OCI-LY7 (cell line): Measurements from ENCODE around the gene CERS4. TPM values are rescaled to one million over a fixed set of nuclear protein-coding genes. Genes with fewer than 3 reads are reported as not detected.

ENCODE experiments used
- BruUV-seq: library from RNA; stranded (reverse); fragments of 400-500 nt; replicated peaks from 2 replicates; lab custom pipeline; 2021; lab: Mats Ljungman, UMichigan
- CTCF ChIA-PET: fragments of 300-600 bp; sonication (Branson Sonifier 250); formaldehyde crosslinking; loops from one replicate; lab custom pipeline; 2022; ENCODE audit warnings: antibody characterized with exemption; ENCODE audit not compliant: unreplicated experiment; lab: Charles Lee
- POLR2A ChIA-PET: fragments of 300-600 bp; sonication (Branson Sonifier 250); formaldehyde crosslinking; loops from one replicate; lab custom pipeline; 2022; ENCODE audit warnings: antibody characterized with exemption; lab: Charles Lee
- DNase-seq: peaks from one replicate; pipeline ENCODE4 v3.0.0-alpha.2; 2015; ENCODE audit warnings: low spot score
- H2AFZ ChIP-seq: fragments of 200-600 bp; sonication (generic), shearing (Covaris generic); 2 replicates; pipeline ENCODE4 v1.6.1; 2014; ENCODE audit warnings: mild to moderate bottlenecking, antibody characterized with exemption, low read length, moderate library complexity
- H3K27ac ChIP-seq: fragments of 200-600 bp; sonication (generic); 2 replicates; pipeline ENCODE4 v1.5.1; 2014; ENCODE audit warnings: mixed run types, low read depth, mild to moderate bottlenecking, moderate library complexity, low read length, inconsistent platforms; ENCODE audit not compliant: poor library complexity, severe bottlenecking
- H3K36me3 ChIP-seq: fragments of 200-600 bp; sonication (generic); 2 replicates; pipeline ENCODE4 v1.6.1; 2014; ENCODE audit warnings: mild to moderate bottlenecking, antibody characterized with exemption, low read length, moderate library complexity, mixed read lengths; ENCODE audit not compliant: insufficient read depth
- H3K4me1 ChIP-seq: fragments of 200-600 bp; sonication (generic); 2 replicates; pipeline ENCODE4 v1.5.1; 2014; ENCODE audit warnings: mild to moderate bottlenecking, low read length; ENCODE audit not compliant: insufficient read depth, poor library complexity, severe bottlenecking
- H3K4me2 ChIP-seq: fragments of 200-600 bp; sonication (generic); 2 replicates; pipeline ENCODE4 v1.6.1; 2014; ENCODE audit warnings: mild to moderate bottlenecking, low read length
- H3K4me3 ChIP-seq: fragments of 200-600 bp; sonication (generic); 2 replicates; pipeline ENCODE4 v1.5.1; 2014; ENCODE audit warnings: mild to moderate bottlenecking, low read depth, low read length; ENCODE audit not compliant: poor library complexity, severe bottlenecking
- H3K79me2 ChIP-seq: fragments of 200-600 bp; sonication (generic); 2 replicates; pipeline ENCODE4 v1.6.1; 2016; ENCODE audit warnings: low read depth, mild to moderate bottlenecking, low read length, moderate library complexity, mixed read lengths; ENCODE audit not compliant: insufficient read depth
- H3K9me2 ChIP-seq: fragments of 200-600 bp; sonication (generic); 2 replicates; pipeline ENCODE4 v1.6.1; 2016; ENCODE audit warnings: mild to moderate bottlenecking, low read length, mixed read lengths; ENCODE audit not compliant: insufficient read depth
- H3K9me3 ChIP-seq: fragments of 200-600 bp; sonication (generic); 2 replicates; pipeline ENCODE4 v1.6.1; 2014; ENCODE audit warnings: mild to moderate bottlenecking, mixed run types, low read length, mixed read lengths
- H4K20me1 ChIP-seq: fragments of 200-600 bp; sonication (generic); 2 replicates; pipeline ENCODE4 v1.6.1; 2014; ENCODE audit warnings: mild to moderate bottlenecking, antibody characterized with exemption, low read length, moderate library complexity, mixed read lengths; ENCODE audit not compliant: insufficient read depth
- EZH2phosphoT487 ChIP-seq: fragments of 200-600 bp; sonication (generic); IDR thresholded peaks from 2 replicates; pipeline ENCODE4 v1.6.1; 2018; ENCODE audit warnings: low read depth, borderline replicate concordance, mild to moderate bottlenecking, mixed run types, antibody characterized with exemption, low read length, moderate library complexity, mixed read lengths
- intact Hi-C: fragments of 100-400 bp; cut with micrococcal nuclease; formaldehyde crosslinking; loops from one replicate; pipeline ENCODE4 v1.10.0; 2022; ENCODE audit not compliant: unreplicated experiment
- total RNA-seq, 2 experiments: library from RNA; depleted of rRNA in 1 of 2; stranded (reverse); fragments of >200 nt in 1 of 2; shearing (Covaris generic) in 1 of 2; gene quantifications; 2 replicates each; pipeline ENCODE4 v1.2.3, GENCODE V29; 2014 to 2022

CERS4 gene
- total RNA-seq, 2 experiments from 2014 or later: 36.8 to 54.9 TPM

GRCh38 chr19:8311461-8312260 is 102.5 kb downstream of the CERS4 start:
- no peak for DNase-seq
- TF ChIP-seq EZH2phosphoT487: no peak
- CTCF ChIA-PET: no interaction called here

More at GRCh38 chr19:8311461-8312260, 102.5 kb downstream of the CERS4 start:
- H3K4me1 ChIP-seq: peaks cover 13% of the 10 kb centered on the region
- H3K9me2 ChIP-seq: no peaks in the 10 kb centered on the region
- POLR2A ChIA-PET: interaction anchor here (0.7 kb wide), 1 partner anchor 7 kb away, joined by 3 read pairs; no protein-coding TSS in a partner anchor
- no peak overlapping the region for H3K4me2 ChIP-seq
- intact Hi-C loops: no loop called here
- H2AFZ ChIP-seq: no peak overlapping the region
- peaks cover 11% of the 10 kb centered on the region; the same call in 1 of the 2 replicates for H3K79me2 ChIP-seq
- H4K20me1 ChIP-seq: no peaks in the 10 kb centered on the region
- H3K9me3 ChIP-seq: no peaks in the 10 kb centered on the region
- no peak overlapping the region for H3K27ac ChIP-seq
- H3K36me3 ChIP-seq: peaks cover 72% of the 10 kb centered on the region
- H3K4me3 ChIP-seq: no peak overlapping the region
- no TSS peak for BruUV-seq

Other genes with a start within 250 kb of the CERS4 start
- gene ELAVL1, start 203.7 kb upstream of the CERS4 start, total RNA-seq (2014; rRNA removed; shearing (Covaris generic)): 43.5 and 65.4 TPM in 2 replicates
- gene ELAVL1, start 203.7 kb upstream of the CERS4 start, total RNA-seq (2022): 162 and 168 TPM in 2 replicates
- 0.88 TPM in 1 of 2 replicates, not detected in the other for gene CCL25, start 156.6 kb upstream of the CERS4 start, total RNA-seq (2014; rRNA removed; shearing (Covaris generic))
- 0.57 and 0.70 TPM in 2 replicates for gene CCL25, start 156.6 kb upstream of the CERS4 start, total RNA-seq (2022)
- gene FBN3, start 59.8 kb upstream of the CERS4 start, total RNA-seq (2014; rRNA removed; shearing (Covaris generic)): not detected in 2 replicates
- gene FBN3, start 59.8 kb upstream of the CERS4 start, total RNA-seq (2022): not detected in 2 replicates
- gene CD320, start 99.0 kb downstream of the CERS4 start, total RNA-seq (2014; rRNA removed; shearing (Covaris generic)): 39.0 and 49.2 TPM in 2 replicates
- 35.9 and 39.1 TPM in 2 replicates for gene CD320, start 99.0 kb downstream of the CERS4 start, total RNA-seq (2022)
- 59.2 and 93.0 TPM in 2 replicates for gene NDUFA7, start 112.0 kb downstream of the CERS4 start, total RNA-seq (2014; rRNA removed; shearing (Covaris generic))
- gene NDUFA7, start 112.0 kb downstream of the CERS4 start, total RNA-seq (2022): 103 and 106 TPM in 2 replicates
- gene RPS28, start 112.1 kb downstream of the CERS4 start, total RNA-seq (2014; rRNA removed; shearing (Covaris generic)): 1,636 and 2,574 TPM in 2 replicates
- gene RPS28, start 112.1 kb downstream of the CERS4 start, total RNA-seq (2022): 2,187 and 2,253 TPM in 2 replicates
- gene KANK3, start 133.9 kb downstream of the CERS4 start, total RNA-seq (2014; rRNA removed; shearing (Covaris generic)): 0.22 TPM in 1 of 2 replicates, not detected in the other
- gene KANK3, start 133.9 kb downstream of the CERS4 start, total RNA-seq (2022): 0.11 and 0.57 TPM in 2 replicates
- gene ANGPTL4, start 154.8 kb downstream of the CERS4 start, total RNA-seq (2014; rRNA removed; shearing (Covaris generic)): not detected in 2 replicates
- gene ANGPTL4, start 154.8 kb downstream of the CERS4 start, total RNA-seq (2022): not detected in 2 replicates
- 24.5 and 28.1 TPM in 2 replicates for gene RAB11B, start 181.0 kb downstream of the CERS4 start, total RNA-seq (2014; rRNA removed; shearing (Covaris generic))
- gene RAB11B, start 181.0 kb downstream of the CERS4 start, total RNA-seq (2022): 84.9 and 96.8 TPM in 2 replicates
- gene MARCHF2, start 203.9 kb downstream of the CERS4 start, total RNA-seq (2014; rRNA removed; shearing (Covaris generic)): 8.1 and 14.1 TPM in 2 replicates
- gene MARCHF2, start 203.9 kb downstream of the CERS4 start, total RNA-seq (2022): 12.1 and 12.4 TPM in 2 replicates
- gene HNRNPM, start 235.6 kb downstream of the CERS4 start, total RNA-seq (2014; rRNA removed; shearing (Covaris generic)): 90.0 and 111 TPM in 2 replicates
- 264 and 280 TPM in 2 replicates for gene HNRNPM, start 235.6 kb downstream of the CERS4 start, total RNA-seq (2022)